NCI-H69 (cell line): ENCODE measurements around the gene ASIC1.

ENCODE experiments used
- DNase-seq: peaks from one replicate; lab custom pipeline; 2025; lab: John Stamatoyannopoulos, UW

Gene ASIC1

GRCh38 chr12:50107416-50108268, 50.2 kb downstream of the ASIC1 start:
- no peak for DNase-seq

GRCh38 chr12:50109319-50109718, 51.9 kb downstream of the ASIC1 start:
- DNase-seq = no peak

- peak; percentile 25 for DNase-seq
These were observed 52.8 kb downstream of the ASIC1 start for GRCh38 chr12:50110127-50110761.

GRCh38 chr12:50110762-50111351, 53.5 kb downstream of the ASIC1 start:
- DNase-seq = peak; percentile 60

GRCh38 chr12:50111395-50111692, 53.9 kb downstream of the ASIC1 start:
- no peak for DNase-seq

- DNase-seq = peak; percentile 100
These were observed 54.5 kb downstream of the ASIC1 start, which contains the start of gene COX14 for GRCh38 chr12:50111693-50112455. Gene COX14, plus strand, starts transcription at chr12:50112236. Its CDS starts 7,808 bp downstream, at chr12:50120044.

- DNase-seq = peak; percentile 85
These were observed 55.2 kb downstream of the ASIC1 start for GRCh38 chr12:50112456-50113218.

- DNase-seq = no peak
These were observed 59.7 kb downstream of the ASIC1 start for GRCh38 chr12:50117057-50117622.

- no peak for DNase-seq
These were observed 62.0 kb downstream of the ASIC1 start for GRCh38 chr12:50119387-50119786.

- no peak for DNase-seq
These were observed 63.1 kb downstream of the ASIC1 start for GRCh38 chr12:50120521-50120920.

- DNase-seq = no peak
These were observed 63.6 kb downstream of the ASIC1 start for GRCh38 chr12:50120953-50121352.

- DNase-seq = no peak
These were observed 64.2 kb downstream of the ASIC1 start for GRCh38 chr12:50121641-50122040.

GRCh38 chr12:50123203-50123602, 65.8 kb downstream of the ASIC1 start:
- DNase-seq = no peak

- DNase-seq = no peak
These were observed 70.2 kb downstream of the ASIC1 start for GRCh38 chr12:50127546-50127945.

GRCh38 chr12:50129290-50129689, 71.9 kb downstream of the ASIC1 start:
- no peak for DNase-seq

GRCh38 chr12:50132505-50133135, 75.2 kb downstream of the ASIC1 start:
- DNase-seq = peak; percentile 63
